GM10248 (cell line): Measurements from ENCODE around the gene SARS1.

Experiments used
- CTCF ChIA-PET: fragments of 300-600 bp; sonication (Branson Sonifier 250); formaldehyde crosslinking; extraction: SDS; loops from one replicate; lab custom pipeline; 2021; ENCODE audit warnings: antibody characterized with exemption; lab: Yijun Ruan, JAX
- POLR2A ChIA-PET: fragments of 350-650 bp; sonication (Branson Sonifier 250); formaldehyde crosslinking; extraction: SDS; loops from one replicate; lab custom pipeline; 2020; ENCODE audit warnings: antibody characterized with exemption; lab: Yijun Ruan, JAX
- DNase-seq: peaks from one replicate; pipeline ENCODE4 v3.0.0; 2012; ENCODE audit errors: extremely low spot score
- TF ChIP-seq, protein P1 (sequence below): IDR thresholded peaks from 2 replicates; pipeline ENCODE4 v1.5.1; 2012; ENCODE audit warnings: mild to moderate bottlenecking, low read depth; ENCODE audit errors: extremely low read depth, missing control alignments, control extremely low read depth

The SARS1 gene

DNA sequence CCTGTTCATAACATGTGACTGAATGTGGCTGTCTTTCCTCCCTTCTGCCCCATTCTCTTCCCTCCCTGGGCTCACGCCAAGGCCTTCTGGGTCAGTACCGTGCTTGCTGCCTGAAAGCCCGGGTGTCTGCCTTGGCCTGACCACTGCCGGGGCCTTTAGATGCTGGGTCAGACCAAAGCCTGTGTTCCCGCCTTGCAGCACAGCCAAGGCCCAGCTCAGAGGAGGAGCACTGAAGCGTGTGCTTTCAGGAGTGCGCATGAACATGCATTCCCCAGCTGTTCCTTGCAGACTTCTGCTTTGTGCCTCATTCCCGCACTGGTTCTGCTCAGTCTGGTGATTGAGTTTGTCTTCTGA, 27.0 kb upstream of the SARS1 start:
- POLR2A ChIA-PET = no interaction called here
- TF ChIP-seq, protein P1, sequence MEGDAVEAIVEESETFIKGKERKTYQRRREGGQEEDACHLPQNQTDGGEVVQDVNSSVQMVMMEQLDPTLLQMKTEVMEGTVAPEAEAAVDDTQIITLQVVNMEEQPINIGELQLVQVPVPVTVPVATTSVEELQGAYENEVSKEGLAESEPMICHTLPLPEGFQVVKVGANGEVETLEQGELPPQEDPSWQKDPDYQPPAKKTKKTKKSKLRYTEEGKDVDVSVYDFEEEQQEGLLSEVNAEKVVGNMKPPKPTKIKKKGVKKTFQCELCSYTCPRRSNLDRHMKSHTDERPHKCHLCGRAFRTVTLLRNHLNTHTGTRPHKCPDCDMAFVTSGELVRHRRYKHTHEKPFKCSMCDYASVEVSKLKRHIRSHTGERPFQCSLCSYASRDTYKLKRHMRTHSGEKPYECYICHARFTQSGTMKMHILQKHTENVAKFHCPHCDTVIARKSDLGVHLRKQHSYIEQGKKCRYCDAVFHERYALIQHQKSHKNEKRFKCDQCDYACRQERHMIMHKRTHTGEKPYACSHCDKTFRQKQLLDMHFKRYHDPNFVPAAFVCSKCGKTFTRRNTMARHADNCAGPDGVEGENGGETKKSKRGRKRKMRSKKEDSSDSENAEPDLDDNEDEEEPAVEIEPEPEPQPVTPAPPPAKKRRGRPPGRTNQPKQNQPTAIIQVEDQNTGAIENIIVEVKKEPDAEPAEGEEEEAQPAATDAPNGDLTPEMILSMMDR = no peak
- DNase-seq = no peak
- CTCF ChIA-PET = no interaction called here

DNA sequence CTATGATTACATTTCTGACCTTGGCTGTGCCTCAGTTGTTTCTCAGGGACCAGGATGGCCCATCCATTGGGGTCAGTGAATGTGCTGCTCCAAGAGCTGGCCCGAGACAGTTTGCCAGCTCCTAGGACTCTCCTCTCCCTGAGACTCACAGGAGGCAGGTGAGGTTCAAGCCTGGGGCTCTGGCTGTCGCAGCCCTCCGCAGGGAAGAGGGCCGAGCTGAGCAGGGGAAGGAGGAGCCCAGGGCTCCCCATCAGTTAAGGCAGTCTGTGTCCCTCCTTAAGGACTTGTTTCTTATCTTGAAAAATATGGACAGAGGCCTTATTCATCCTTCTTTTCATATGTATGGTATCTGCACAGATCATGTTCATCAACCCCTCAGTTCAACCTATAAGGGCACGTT, 26.6 kb upstream of the SARS1 start:
- no peak for DNase-seq
- TF ChIP-seq, protein P1 = no peak
- POLR2A ChIA-PET = no interaction called here
- CTCF ChIA-PET = interaction anchor here (0.8 kb wide), 1 partner anchor 75 kb away, joined by 3 read pairs; no protein-coding TSS in a partner anchor

DNA sequence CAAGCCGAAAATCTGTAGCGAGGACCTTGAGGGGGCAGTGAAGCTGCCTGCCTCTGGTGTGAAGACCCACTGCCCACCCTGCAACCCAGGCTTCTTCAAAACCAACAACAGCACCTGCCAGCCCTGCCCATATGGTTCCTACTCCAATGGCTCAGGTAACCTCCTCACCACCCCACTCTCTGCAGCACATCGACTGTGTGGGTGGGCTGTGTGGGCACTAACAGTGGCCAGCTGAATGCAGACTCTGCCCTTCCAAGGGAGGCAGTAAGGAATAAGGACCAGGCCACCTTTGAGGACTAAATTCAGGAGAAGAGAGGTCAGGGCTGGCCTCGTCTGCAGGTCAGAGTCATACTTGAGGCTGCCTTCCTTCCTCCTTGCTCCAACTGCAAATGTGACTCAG, 25.5 kb upstream of the SARS1 start:
- POLR2A ChIA-PET = interaction anchor here (0.5 kb wide), 1 partner anchor 55 kb away, joined by 3 read pairs; no protein-coding TSS in a partner anchor
- TF ChIP-seq, protein P1 = no peak
- DNase-seq = no peak
- CTCF ChIA-PET = interaction anchor here (1.2 kb wide), 1 partner anchor 13 kb away, joined by 3 read pairs; no protein-coding TSS in a partner anchor

DNA sequence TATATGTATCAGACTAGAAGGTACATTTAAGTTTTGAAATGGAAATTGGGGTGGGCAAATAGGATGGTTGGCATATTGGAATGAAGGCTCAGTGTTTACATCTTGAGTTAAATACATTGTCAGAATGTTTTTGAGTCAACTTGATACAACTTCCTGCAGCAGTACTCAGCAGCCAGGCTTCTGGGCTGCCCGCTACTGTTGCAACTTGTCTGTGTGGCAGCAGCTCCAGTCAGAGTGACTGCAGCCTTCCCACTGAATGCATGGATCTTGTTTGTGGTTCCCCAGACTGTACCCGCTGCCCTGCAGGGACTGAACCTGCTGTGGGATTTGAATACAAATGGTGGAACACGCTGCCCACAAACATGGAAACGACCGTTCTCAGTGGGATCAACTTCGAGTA, 24.9 kb upstream of the SARS1 start:
- ChIA-PET POLR2A (no interaction called here), CTCF (interaction anchor here (0.9 kb wide), 1 partner anchor 76 kb away, joined by 3 read pairs; a partner anchor contains a TSS)
- TF ChIP-seq, protein P1 = no peak
- DNase-seq = no peak

DNA sequence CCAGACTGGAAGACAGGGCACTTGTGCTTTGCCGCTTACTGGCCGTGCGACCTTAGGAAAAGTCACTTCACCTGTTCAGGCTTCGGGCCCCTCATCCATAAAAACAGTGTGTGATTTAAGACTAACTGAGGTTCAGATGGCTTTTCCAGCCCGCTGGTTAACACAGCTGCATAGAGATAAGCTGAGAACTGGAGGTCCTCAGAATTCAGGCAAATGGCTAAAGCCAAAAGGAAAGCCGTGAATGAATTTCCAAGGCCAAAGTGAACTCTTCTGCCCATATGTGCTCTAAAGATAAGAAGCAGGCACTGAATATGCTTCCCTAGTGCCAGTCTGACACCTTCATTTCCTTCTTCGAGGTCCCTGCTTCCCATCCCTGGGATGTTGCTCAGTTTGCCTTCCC, 23.5 kb upstream of the SARS1 start:
- POLR2A ChIA-PET = no interaction called here
- TF ChIP-seq, protein P1 = no peak
- CTCF ChIA-PET = interaction anchor here (1.3 to 1.7 kb wide), 4 partner anchors 18 to 343 kb away, joined by 3 to 5 read pairs (median 4); a partner anchor contains a TSS
- DNase-seq = no peak

DNA sequence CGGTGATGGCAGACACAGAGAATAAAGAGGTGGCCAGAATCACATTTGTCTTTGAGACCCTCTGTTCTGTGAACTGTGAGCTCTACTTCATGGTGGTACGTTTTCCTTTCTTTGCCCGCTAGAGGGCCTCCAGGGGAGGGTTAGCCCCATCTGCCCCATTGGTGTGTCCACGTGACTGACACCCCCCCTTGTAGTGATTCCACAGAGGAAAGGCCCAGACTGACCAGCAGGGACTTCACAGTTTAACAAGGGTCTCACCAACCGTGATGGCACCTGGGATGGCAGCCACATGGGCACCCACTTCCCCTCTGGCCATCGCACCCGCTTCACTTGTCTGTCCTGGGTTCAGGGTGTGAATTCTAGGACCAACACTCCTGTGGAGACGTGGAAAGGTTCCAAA, 22.3 kb upstream of the SARS1 start:
- no peak for DNase-seq
- ChIA-PET CTCF (interaction anchor here (0.6 to 1.7 kb wide), 11 partner anchors 9 to 342 kb away, joined by 3 to 5 read pairs (median 3); a partner anchor contains a TSS), POLR2A (no interaction called here)
- TF ChIP-seq, protein P1 = no peak
